COLO668 (cell line): Measurements from ENCODE around the gene CTNND2.

Experiments
- DNase-seq: peaks from one replicate; lab custom pipeline; 2025; ENCODE audit not compliant: unreplicated experiment; lab: John Stamatoyannopoulos, UW

Gene CTNND2

DNA sequence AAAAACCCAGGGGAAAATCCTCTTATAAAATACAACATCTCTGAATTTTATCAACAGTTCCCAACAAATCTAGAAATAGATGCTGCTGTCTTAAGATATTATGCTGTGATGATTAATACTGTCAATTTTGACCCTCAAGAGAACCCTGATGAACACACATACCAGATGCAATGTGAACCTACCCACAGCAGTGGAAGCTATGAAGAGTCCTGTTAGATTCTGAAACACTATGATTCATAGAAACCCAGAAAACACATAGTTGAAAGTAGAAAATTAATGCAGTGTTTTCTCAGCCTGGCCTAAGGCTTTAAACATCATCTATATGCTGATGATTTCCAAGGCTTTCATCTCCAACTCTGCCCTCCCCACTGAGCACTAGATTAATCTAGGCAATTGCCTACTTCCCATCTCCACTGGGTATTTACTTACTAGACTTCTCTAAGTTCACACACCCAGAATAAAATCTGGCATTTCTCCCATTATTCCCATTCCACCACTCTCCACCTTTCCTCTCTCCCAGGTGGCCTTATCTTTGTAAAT lies 296.2 kb downstream of the CTNND2 start:
- DNase-seq = no peak

DNA sequence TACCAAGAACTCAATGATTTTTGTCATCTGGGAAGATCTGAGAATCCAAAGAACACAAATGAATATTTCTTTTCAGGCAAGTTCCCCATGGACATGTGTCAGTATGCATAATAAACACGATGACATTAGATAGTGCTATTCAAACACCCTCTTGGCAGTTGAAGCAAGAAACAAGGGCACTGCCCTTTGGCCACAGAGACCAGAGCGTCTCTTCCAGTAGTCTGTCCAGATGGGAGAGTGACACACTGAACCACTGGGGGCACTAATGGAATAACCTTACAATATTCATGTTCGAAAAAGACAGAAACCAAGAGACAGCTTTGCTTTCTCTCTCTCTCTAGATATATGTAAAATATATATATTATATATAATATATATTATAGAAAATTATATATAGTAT lies 301.9 kb downstream of the CTNND2 start:
- no peak for DNase-seq

DNA sequence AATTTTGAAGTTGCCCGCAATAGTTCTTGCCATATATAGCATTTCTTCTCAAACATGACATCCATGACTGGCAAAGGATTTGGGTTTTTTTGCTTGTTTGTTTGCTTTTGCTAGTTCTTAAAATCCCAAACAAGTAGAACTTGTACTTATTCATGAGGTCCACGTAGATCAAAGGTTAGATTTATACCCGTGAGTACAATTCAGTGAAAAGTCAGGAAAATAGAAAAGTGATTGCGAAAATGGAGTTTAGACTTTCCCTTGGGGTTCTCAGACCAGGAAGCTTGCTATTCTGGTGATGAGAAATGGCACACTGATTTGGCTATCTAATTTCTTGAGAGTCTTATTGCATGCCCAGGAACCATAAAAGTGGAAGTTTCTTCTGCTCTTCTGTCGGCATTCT lies 304.7 kb downstream of the CTNND2 start:
- DNase-seq = no peak

DNA sequence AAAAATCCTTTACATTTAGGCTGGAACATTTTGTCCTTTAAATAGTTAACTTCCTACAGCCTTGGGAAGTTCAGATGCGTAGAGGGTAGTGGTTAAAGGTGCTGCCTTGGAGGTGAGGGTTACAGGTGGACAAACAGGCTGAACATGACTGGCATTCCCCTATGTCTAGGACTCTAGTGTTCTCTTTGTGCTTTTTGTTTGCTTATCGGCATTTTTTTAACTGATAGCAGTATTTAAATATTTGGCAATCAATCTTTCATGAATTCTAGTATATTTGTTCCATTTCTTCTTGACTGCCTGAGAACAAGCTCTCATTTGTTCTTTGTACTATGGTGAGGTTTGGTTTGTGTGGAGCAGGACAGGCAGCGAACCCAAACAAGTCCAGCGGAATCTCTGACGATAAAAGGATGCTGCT lies 307.6 kb downstream of the CTNND2 start:
- DNase-seq = no peak

DNA sequence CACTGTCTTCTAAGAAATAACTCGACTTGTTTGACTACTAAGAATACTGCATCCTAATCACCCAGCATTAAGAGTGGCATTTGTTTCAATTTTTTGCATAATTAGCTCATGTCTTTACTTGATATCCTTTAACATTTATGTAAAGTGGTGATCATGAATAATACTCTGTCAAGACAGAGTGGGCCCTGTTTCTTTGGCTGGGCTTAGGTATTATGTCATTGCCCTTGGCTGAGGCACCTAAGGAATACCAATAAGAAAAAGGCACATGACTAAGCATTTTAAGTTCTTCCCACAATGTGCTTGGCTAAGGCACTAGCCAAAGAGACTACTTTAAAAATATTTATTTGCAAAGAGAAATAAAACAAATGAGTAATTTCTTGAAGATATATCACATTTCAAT lies 308.1 kb downstream of the CTNND2 start:
- no peak for DNase-seq

DNA sequence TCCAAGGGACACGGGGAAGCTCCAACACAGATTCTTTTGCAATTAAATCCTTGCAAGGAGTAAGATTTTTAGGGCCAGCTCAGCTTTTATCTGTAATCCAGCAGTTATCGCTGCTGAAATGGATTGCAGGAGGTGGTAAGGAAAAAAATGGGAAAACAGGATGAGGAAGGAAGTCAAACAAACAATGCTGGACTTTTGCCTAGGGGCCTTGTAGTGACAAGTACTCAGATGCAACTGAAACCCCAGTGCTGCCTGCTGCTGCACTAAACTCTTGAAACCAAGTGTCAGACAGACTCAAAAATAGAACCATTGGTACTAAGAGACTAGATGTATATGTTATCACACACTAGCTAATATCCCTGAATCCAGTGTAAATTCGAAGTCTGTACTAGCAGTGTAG lies 309.2 kb downstream of the CTNND2 start:
- DNase-seq = no peak

DNA sequence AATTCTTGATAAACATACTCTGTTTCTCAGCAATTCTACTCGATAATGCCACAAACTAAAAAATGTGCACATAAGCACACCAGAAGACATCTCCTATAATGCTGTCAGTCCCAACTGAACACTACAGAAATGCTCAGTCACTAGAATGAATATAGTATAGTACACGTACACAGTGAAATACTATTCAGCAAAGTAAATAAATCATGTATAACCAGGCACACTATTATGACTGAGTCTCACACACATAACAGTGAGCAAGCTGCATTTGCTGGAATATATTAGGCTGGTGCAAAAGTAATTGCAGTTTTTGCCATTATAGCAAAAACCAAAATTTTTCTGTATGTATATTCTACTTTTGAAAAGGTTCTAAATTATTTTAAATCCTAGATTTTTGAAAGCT lies 310.2 kb downstream of the CTNND2 start:
- no peak for DNase-seq

DNA sequence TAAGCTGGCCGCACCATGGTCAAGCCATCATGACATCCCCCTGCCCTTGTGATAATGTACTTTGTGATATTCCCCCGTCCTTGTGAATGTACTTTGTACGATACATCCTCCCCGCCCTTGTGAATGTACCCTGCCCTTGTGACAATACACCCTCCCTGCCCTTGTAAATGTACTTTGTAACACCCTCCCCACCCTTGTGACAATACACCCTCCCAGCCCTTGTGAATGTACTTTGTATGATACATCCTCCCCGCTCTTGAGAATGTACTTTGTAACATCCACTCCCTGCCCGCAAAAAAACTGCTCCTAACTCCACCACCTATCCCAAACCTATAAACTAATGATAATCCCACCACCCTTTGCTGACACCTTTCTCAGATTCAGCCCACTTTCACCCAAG lies 313.8 kb downstream of the CTNND2 start:
- no peak for DNase-seq

DNA sequence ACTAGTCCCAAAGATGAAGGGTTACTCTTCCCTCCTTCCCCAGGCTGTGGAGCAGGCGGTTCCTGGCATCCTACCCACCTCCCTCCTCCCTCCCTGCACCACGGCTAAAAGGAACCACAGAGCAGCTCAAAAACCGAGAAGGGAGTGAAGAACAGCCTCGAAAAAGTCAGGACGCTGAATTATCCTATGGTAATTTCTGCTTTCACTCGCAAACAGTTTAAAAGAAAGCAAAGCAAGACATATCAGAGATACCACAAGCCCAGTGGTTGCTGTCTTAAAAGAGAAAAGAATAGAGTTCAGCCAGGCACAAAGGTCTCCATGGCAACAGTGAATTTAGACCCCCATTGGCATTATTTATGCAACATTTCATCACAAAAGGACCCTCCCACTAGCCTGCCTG lies 315.4 kb downstream of the CTNND2 start:
- DNase-seq = no peak

DNA sequence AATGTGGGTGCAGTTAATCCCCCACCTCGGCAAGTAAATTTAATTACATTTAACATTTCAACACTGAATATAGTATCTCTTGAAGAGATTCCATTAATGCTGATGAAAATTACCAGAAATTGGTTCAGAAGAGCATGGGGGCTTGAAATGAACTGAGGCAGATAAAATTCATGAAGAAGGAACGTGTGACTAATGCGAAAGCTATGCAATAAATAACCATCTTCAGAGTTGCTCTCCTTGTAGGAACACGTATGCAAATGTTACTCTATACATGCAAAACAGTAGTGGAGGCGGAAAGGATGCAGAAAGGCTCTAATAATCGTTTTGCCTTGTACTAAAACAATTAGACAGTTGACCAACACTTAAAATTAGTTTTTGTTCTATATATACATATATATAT lies 320.2 kb downstream of the CTNND2 start:
- DNase-seq = no peak

DNA sequence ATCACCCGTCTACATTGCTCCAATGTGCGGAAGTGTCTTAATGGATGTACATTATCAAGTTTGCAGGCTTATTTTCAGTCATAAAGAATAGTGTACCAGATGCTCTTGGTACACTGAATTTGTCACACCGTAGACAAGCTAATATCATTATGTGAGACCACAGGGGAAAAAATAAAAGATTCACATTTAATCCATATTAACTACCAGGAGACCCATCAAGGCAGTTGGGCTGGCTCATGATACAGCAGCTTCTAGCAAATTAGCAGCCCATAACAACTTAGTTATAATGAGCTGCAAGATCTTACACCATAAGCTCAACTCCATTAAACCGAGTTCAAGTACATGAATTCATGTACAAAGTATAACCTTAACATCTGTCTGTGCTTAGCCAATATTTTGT lies 324.9 kb downstream of the CTNND2 start:
- no peak for DNase-seq

DNA sequence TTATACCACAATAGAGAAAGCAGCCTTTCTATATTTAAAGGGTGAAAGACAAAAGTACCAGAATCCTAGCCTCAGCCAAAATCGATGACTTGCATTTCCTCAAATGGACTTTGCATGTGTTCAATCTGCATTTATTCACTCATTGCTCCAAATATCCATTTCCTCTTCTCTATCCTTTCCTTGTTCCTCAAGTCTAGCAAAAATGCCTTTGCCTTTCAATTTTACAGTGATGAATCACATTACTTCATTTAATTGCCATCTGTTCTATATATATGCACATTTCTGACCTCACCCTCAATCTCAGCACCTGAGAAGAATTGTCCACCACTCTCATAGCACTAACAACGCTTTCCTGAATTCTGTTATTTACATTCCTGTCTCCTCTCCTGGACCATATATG lies 329.5 kb downstream of the CTNND2 start:
- DNase-seq = no peak

DNA sequence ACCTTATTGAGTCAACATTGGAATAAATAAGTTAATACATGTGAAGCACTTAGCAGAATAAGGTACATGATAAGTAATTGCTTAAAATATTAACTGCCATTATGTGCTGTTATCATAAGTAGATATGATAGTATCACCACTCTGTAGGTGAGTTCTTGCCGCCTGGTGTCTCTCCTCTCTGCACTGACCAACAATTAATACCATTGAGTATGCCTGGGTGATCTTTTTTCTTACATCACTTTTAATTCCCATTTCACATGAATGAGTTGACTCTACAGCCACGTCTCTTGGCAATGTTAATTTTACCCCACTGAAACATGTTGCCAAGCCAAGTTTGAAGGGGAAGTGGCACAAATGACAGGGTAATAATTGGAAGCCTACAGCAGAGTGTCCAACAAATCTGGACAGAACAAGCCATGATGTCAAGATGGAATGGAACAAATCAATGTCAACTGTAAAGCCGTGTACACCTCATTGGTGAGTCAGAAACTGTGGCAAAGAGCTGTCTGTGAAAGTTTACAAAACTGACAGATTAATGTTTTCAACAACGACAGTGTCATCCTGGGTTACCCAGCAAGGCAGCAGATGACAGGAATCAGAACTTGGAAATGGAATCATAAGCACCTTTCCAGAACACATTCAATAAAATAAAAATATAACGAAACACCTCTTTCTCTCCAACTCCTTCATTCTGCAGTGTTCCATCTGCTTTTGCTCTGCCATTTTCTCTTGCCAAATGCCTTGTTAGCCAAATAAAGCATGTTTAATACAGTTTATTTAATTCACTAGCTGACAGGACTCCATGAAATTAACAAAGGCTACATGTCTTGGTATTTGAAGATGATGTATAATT lies 330.9 kb downstream of the CTNND2 start:
- DNase-seq = no peak

DNA sequence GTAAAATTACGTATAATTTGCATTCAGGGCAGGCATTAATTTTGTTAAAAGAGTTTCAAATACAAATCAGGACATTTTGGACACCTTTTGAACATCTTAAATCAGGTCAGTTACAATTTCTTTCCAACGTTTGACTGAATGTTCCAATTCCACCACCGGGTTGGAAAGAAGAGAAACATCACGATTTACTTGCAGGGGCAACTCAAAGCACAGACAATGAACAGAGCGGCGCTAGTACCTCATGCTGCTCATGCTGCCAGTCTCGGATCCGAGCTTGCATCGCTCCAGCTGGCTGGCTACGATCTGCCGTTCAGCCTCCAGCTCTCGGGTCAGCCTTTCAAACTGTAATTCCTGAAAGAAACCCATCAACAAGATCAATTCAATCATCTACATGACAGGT lies 339.5 kb downstream of the CTNND2 start:
- no peak for DNase-seq

DNA sequence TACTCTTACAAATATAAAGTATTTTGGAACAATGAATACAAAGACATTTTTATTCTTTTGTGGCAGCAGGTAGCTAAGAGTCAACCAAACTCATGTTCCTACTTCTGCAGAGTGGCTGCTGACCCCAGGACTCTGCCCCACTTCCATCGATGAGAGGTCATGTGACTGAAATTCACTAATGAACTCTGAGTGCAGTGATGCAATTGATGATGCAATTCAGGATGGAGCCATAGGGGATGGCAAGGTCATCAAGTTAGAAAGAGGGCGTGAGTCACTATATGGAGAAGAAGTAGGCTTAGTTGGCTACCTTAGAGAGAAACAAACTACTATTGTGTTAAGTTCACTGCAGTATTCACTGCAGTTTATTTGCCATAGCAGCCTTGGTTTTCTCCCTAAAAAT lies 340.4 kb downstream of the CTNND2 start:
- no peak for DNase-seq

DNA sequence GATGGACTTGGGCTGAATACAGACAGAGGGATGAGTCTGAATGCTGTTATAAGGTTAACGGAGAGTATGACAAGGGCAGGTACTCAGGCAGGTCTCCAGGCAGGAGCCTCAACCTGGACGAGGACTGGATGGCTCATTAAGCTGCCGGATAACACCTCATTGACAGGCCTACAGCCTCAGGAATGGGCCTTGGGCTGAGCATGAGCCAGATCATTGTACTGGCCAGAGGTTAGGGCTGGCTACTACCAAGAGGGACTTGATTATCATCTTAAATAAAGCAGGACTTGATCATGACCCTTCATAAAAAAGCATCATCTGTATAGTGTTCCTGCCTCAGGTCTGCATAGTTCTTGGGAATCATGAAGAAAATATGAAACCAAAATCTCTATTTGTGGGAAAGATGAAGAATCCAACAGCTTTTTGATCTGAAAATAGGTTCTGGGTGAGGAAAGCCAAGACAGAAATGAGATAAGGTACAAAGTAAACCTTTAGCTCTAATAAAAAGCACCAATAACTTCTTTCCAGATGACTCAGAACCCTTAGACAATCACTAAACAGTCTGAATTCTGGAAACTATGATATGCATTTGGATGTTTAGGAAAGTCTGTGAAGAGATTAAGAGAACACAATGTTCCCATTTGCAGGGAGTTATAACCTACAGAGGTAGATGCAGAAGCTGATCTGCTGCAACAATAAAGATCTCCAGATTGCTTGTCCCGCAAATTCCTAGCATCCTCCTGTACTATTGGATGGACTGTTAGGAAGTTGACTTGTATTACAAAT lies 343.1 kb downstream of the CTNND2 start:
- no peak for DNase-seq

DNA sequence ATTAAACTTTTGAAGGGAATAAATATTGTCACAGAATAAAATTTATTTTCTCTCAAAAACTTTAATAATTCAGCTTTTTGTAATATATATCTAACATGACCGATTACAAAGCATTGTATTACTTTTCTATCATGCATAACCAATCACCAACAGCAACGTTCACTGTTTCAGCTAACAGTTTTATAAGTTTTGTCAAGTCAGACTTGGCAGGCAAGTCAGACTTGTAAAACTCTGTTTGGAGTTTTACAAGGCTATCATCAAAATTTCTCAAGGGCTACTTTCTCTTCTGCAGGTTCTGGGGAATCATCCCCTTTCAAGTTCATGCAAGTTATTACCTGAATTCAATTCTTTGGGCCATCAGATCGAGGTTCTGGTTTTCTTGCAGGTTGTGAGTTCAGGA lies 347.2 kb downstream of the CTNND2 start:
- DNase-seq = no peak

DNA sequence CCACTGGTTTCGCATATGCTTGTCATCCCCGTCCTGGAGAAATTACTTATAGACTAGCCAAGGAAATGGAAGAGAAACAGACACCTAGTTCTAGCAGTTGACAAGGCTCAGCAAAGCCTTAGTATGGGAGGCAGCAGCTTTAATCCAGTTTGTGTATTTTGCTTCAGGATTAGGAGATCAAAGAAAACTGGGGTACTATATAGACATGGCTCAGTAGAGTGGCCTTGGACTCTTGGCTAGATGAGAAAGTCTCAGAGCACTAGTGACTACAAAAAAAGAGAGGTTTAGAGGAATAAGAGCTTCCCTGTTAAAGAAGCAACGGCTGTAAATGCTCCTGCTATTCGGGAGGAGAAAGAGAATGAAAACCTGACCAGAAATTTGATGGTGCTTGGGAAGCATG lies 349.1 kb downstream of the CTNND2 start:
- no peak for DNase-seq

DNA sequence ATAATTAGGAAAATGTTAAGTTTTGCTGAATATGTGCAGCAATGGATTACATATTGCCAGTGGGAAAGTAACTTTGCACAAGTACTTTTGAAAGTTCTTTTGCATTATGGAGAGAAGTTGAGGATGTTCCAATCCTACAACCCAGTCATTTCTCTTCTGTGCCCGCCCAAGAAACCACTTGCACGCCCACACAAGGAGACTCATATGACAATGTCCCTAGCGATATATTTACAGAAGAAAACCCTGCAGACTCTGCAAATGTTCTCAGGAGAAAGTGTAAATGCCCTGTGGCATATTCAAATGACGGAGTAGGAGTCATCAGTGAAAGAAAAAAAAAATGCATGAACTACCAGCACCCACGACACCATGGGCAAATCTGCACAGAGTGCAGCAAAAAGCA lies 356.5 kb downstream of the CTNND2 start:
- DNase-seq = no peak

DNA sequence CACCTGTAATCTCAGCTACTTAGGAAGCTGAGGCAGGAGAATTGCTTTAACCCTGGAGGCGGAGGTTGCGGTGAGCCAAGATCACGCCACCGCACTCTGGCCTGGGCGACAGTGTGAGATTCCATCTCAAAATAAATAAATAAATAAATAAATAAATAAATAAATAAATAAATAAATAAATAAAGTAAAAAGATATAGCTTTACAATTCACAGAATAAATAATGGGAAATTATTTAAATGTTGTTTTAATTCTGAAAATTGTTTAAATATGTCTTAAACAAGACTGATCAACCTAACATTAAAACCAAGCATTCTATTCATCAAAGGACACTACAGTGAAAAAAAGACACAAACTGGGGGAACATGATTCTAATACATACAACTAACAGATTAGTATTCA lies 357.1 kb downstream of the CTNND2 start:
- no peak for DNase-seq

DNA sequence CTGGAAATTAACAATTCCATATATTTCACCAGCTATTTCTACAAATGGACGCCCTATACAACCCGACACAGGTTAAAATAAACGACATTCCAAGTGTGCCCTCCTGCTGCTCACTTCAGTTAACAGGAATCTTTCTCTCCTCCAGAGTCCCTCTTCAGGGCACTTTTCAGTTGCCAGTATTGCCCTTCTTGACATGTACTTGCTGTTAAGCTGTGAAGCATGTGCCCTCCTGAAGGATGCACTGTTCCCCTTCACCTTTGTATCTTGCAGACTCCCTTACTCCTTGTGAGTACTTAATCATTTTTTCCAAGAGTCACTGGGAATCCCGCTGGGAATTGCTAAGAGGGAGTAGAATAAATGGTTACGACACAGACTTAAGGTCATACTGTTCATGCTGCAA lies 364.1 kb downstream of the CTNND2 start:
- DNase-seq = no peak
